BLaER1 (cell line): ENCODE measurements around the gene SPN.
A peak's percentile ranks its signal among the peaks of the same experiment; 100 is the strongest.
"Not testable (repeated sequence)": the region's sequence is repeated elsewhere in the genome, so short reads cannot be mapped to it uniquely, and the experiment has no call there.

Source experiments
- H3K27ac ChIP-seq: shearing (Covaris generic); formaldehyde crosslinking; 2 replicates; pipeline ENCODE4 v1.8.1; 2022
- H3K27me3 ChIP-seq: shearing (Covaris generic); formaldehyde crosslinking; 2 replicates; pipeline ENCODE4 v1.8.1; 2022
- H3K36me3 ChIP-seq: shearing (Covaris generic); formaldehyde crosslinking; 2 replicates; pipeline ENCODE4 v1.8.1; 2022
- H3K4me1 ChIP-seq: shearing (Covaris generic); formaldehyde crosslinking; 2 replicates; pipeline ENCODE4 v1.8.1; 2022
- H3K4me2 ChIP-seq: shearing (Covaris generic); formaldehyde crosslinking; 2 replicates; pipeline ENCODE4 v1.8.1; 2022
- H3K4me3 ChIP-seq: shearing (Covaris generic); formaldehyde crosslinking; 2 replicates; pipeline ENCODE4 v1.8.1; 2022
- H3K9ac ChIP-seq: shearing (Covaris generic); formaldehyde crosslinking; 2 replicates; pipeline ENCODE4 v1.8.1; 2022
- H3K9me3 ChIP-seq: shearing (Covaris generic); formaldehyde crosslinking; 2 replicates; pipeline ENCODE4 v1.8.1; 2022
- H4K20me1 ChIP-seq: shearing (Covaris generic); formaldehyde crosslinking; 2 replicates; pipeline ENCODE4 v1.8.1; 2022
- Cebpa-rat ChIP-seq: shearing (Covaris generic); IDR thresholded peaks from 2 replicates; pipeline ENCODE4 v1.8.1; 2022

SPN gene

GRCh38 chr16:29694384-29695195 lies 31.5 kb downstream of the SPN start:
- no peak for TF ChIP-seq Cebpa-rat
- Histone ChIP-seq H3K4me3 (peak overlapping the region; percentile 51), H3K4me2 (peak overlapping the region; percentile 91), H3K36me3 (peaks cover 47% of the 10 kb centered on the region), H3K4me1 (peaks cover 66% of the 10 kb centered on the region), H3K27ac (peak overlapping the region; percentile 88), H3K27me3 (no peaks in the 10 kb centered on the region), H4K20me1 (no peaks in the 10 kb centered on the region), H3K9ac (peak overlapping the region; percentile 63), H3K9me3 (peaks cover 37% of the 10 kb centered on the region)

GRCh38 chr16:29695675-29696074 lies 32.6 kb downstream of the SPN start:
- Histone ChIP-seq H3K36me3 (peaks cover 41% of the 10 kb centered on the region), H3K9me3 (peaks cover 40% of the 10 kb centered on the region), H3K4me1 (peaks cover 72% of the 10 kb centered on the region), H3K4me2 (peak overlapping the region; percentile 91)
- not testable (repeated sequence) for H3K9ac ChIP-seq, H3K4me3 ChIP-seq, H3K27ac ChIP-seq, H3K27me3 ChIP-seq, H4K20me1 ChIP-seq

- H3K27ac ChIP-seq, result peak overlapping the region; percentile 46; the same call in 1 of the 2 replicates
- no peak overlapping the region for H3K9ac ChIP-seq
- no peaks in the 10 kb centered on the region for H3K27me3 ChIP-seq
- H3K4me2 ChIP-seq, result no peak overlapping the region
- H3K4me1 ChIP-seq, result peaks cover 75% of the 10 kb centered on the region
- peaks cover 41% of the 10 kb centered on the region for H3K9me3 ChIP-seq
- no peak for TF ChIP-seq Cebpa-rat
- no peaks in the 10 kb centered on the region for H4K20me1 ChIP-seq
- H3K36me3 ChIP-seq, result peaks cover 39% of the 10 kb centered on the region
- no peak overlapping the region for H3K4me3 ChIP-seq
These were observed 33.9 kb downstream of the SPN start for GRCh38 chr16:29696881-29697331.

- peaks cover 41% of the 10 kb centered on the region for H3K9me3 ChIP-seq
- peaks cover 39% of the 10 kb centered on the region for H3K36me3 ChIP-seq
- H3K9ac ChIP-seq, result no peak overlapping the region
- TF ChIP-seq Cebpa-rat, result no peak
- no peaks in the 10 kb centered on the region for H3K27me3 ChIP-seq
- H3K4me2 ChIP-seq, result no peak overlapping the region
- no peaks in the 10 kb centered on the region for H4K20me1 ChIP-seq
- 0 out of 2 replicates have a peak overlapping the region, but pooled peaks have one; percentile 46 for H3K27ac ChIP-seq
- no peak overlapping the region for H3K4me3 ChIP-seq
- H3K4me1 ChIP-seq, result peaks cover 75% of the 10 kb centered on the region
These were observed 34.3 kb downstream of the SPN start for GRCh38 chr16:29697391-29697790.

GRCh38 chr16:29698042-29698441 lies 35.0 kb downstream of the SPN start:
- peaks cover 75% of the 10 kb centered on the region for H3K4me1 ChIP-seq
- H3K27ac ChIP-seq, result no peak overlapping the region
- H3K36me3 ChIP-seq, result peaks cover 39% of the 10 kb centered on the region
- H3K4me3 ChIP-seq, result no peak overlapping the region
- TF ChIP-seq Cebpa-rat, result no peak
- H3K4me2 ChIP-seq, result no peak overlapping the region
- H3K9me3 ChIP-seq, result peaks cover 41% of the 10 kb centered on the region
- no peaks in the 10 kb centered on the region for H4K20me1 ChIP-seq
- H3K27me3 ChIP-seq, result no peaks in the 10 kb centered on the region
- H3K9ac ChIP-seq, result no peak overlapping the region

GRCh38 chr16:29698484-29699323 lies 35.7 kb downstream of the SPN start:
- no peaks in the 10 kb centered on the region for H4K20me1 ChIP-seq

GRCh38 chr16:29699324-29700219 lies 36.5 kb downstream of the SPN start:
- no peak overlapping the region for H3K4me3 ChIP-seq
- H4K20me1 ChIP-seq, result no peaks in the 10 kb centered on the region
- peaks cover 39% of the 10 kb centered on the region for H3K36me3 ChIP-seq
- H3K27ac ChIP-seq, result 0 out of 2 replicates have a peak overlapping the region, but pooled peaks have one; percentile 12
- no peaks in the 10 kb centered on the region for H3K27me3 ChIP-seq
- peaks cover 76% of the 10 kb centered on the region for H3K4me1 ChIP-seq
- no peak for TF ChIP-seq Cebpa-rat
- H3K9me3 ChIP-seq, result peaks cover 41% of the 10 kb centered on the region
- peak overlapping the region; percentile 13; the same call in 1 of the 2 replicates for H3K4me2 ChIP-seq
- no peak overlapping the region for H3K9ac ChIP-seq

More at GRCh38 chr16:29698484-29699323, 35.7 kb downstream of the SPN start:
- H3K9ac ChIP-seq, result no peak overlapping the region
- no peaks in the 10 kb centered on the region for H3K27me3 ChIP-seq
- no peak overlapping the region for H3K27ac ChIP-seq
- H3K4me3 ChIP-seq, result no peak overlapping the region
- peaks cover 41% of the 10 kb centered on the region for H3K9me3 ChIP-seq
- peak overlapping the region; percentile 13; the same call in 1 of the 2 replicates for H3K4me2 ChIP-seq
- peaks cover 39% of the 10 kb centered on the region for H3K36me3 ChIP-seq
- peaks cover 75% of the 10 kb centered on the region for H3K4me1 ChIP-seq
- TF ChIP-seq Cebpa-rat, result no peak

- no peaks in the 10 kb centered on the region for H3K27me3 ChIP-seq
- no peak overlapping the region for H3K9ac ChIP-seq
- H3K4me1 ChIP-seq, result peaks cover 76% of the 10 kb centered on the region
- H3K27ac ChIP-seq, result no peak overlapping the region
- no peak overlapping the region for H3K4me3 ChIP-seq
- H3K9me3 ChIP-seq, result peaks cover 41% of the 10 kb centered on the region
- H3K4me2 ChIP-seq, result peak overlapping the region; percentile 90; the same call in 1 of the 2 replicates
- peaks cover 39% of the 10 kb centered on the region for H3K36me3 ChIP-seq
- no peak for TF ChIP-seq Cebpa-rat
- H4K20me1 ChIP-seq, result no peaks in the 10 kb centered on the region
These were observed 37.4 kb downstream of the SPN start for GRCh38 chr16:29700253-29700987.

- Histone ChIP-seq H3K27ac (no peak overlapping the region), H3K4me1 (peaks cover 76% of the 10 kb centered on the region), H3K4me2 (peak overlapping the region; percentile 90)
These were observed 38.1 kb downstream of the SPN start for GRCh38 chr16:29701214-29701555.

More at GRCh38 chr16:29701214-29701555, 38.1 kb downstream of the SPN start:
- Histone ChIP-seq H3K9me3 (peaks cover 41% of the 10 kb centered on the region), H3K36me3 (peaks cover 37% of the 10 kb centered on the region), H3K27me3 (no peaks in the 10 kb centered on the region), H4K20me1 (no peaks in the 10 kb centered on the region), H3K9ac (no peak overlapping the region), H3K4me3 (no peak overlapping the region)
- no peak for TF ChIP-seq Cebpa-rat
